ENCODE measurements around the gene USP48. TPM values are rescaled to one million over a fixed set of nuclear protein-coding genes. Genes with fewer than 3 reads are reported as not detected.

The USP48 gene
- total RNA-seq, 4 donors from 2014 or later: 23.5 to 51.9 (median 39.7) TPM

- intact Hi-C loops (cut with DNase I): no loop called here
- DNase-seq: no peak
- H3K4me3 ChIP-seq: no peak overlapping the region
- no peak overlapping the region for H3K27ac ChIP-seq
- H3K27me3 ChIP-seq: peaks cover 0 to 61% (median 0%) of the 10 kb centered on the region in 4 donors
- no peaks in the 10 kb centered on the region for H3K36me3 ChIP-seq
- WGBS, 2 donors: 79 to 96% methylated on average over 2 of the region's 2 CpGs
- no peaks in the 10 kb centered on the region for H3K9me3 ChIP-seq
- H3K4me1 ChIP-seq: peaks cover 12 to 41% (median 13%) of the 10 kb centered on the region in 3 donors
- TF ChIP-seq CTCF (IDR thresholded peaks at IDR 0.05) (no peak), POLR2A (IDR thresholded peaks at IDR 0.05) (no peak)
Measured at GRCh38 chr1:21636029-21636428, 146.9 kb downstream of the USP48 start.

DNA sequence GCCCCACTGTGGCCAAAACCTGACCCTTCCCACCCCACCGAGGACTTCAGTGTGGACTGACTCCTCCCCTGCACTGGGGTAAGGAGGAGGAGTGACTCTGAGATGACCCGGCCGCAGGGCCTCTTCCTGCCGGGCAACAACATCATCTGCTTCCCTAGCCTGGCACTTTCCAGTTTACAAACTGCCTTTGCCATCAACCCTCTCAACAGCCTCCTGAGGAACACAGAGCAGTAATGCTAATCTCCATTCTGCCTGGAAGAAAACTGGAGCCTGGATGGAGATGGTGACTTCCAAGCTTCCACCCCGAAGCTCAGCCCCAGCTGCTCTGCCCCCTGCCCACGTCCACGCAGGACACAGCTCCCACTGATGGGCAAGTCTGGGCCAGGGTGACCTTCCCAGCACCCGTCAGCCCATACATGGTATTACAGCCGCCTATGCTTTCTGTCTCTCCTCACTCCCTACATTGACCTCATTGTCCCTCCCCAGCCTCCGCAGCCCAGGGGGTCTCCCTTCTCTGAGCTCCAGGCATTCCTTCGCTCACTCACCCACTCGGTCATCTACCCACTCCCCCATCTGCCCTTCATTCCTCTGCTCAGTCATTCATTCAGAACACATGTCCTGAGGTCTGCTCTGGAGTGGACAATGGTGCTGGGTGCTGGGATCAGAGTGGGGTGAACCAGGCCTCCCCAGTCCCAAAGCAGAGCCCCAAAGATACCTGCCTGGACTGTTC, 148.0 kb downstream of the USP48 start:
- TF ChIP-seq CTCF (IDR thresholded peaks at IDR 0.05) (no peak), POLR2A (IDR thresholded peaks at IDR 0.05) (no peak)
- no peak overlapping the region for H3K4me3 ChIP-seq
- intact Hi-C loops (cut with DNase I): no loop called here
- peaks cover 12 to 38% (median 13%) of the 10 kb centered on the region in 3 donors for H3K4me1 ChIP-seq
- no peak for DNase-seq
- 76 to 86% methylated on average over 8 to 12 of the region's 12 CpGs for WGBS, 2 donors
- no peaks in the 10 kb centered on the region for H3K36me3 ChIP-seq
- H3K27me3 ChIP-seq: peaks cover 0 to 64% (median 0%) of the 10 kb centered on the region in 4 donors
- H3K27ac ChIP-seq: no peak overlapping the region
- no peaks in the 10 kb centered on the region for H3K9me3 ChIP-seq

GRCh38 chr1:21633992-21634805, 148.8 kb downstream of the USP48 start:
- no peak for DNase-seq
- intact Hi-C loops (cut with DNase I): no loop called here
- H3K4me1 ChIP-seq: peaks cover 6 to 30% (median 9%) of the 10 kb centered on the region in 3 donors
- H3K27me3 ChIP-seq: peaks cover 0 to 65% (median 0%) of the 10 kb centered on the region in 4 donors
- WGBS, 2 donors: 0 to 56% methylated on average over 1 to 8 of the region's 18 CpGs
- no peak overlapping the region for H3K27ac ChIP-seq
- TF ChIP-seq CTCF (IDR thresholded peaks at IDR 0.05): no peak
- no peak for TF ChIP-seq POLR2A (IDR thresholded peaks at IDR 0.05)
- no peaks in the 10 kb centered on the region for H3K9me3 ChIP-seq
- H3K4me3 ChIP-seq: no peak overlapping the region
- H3K36me3 ChIP-seq: no peaks in the 10 kb centered on the region

DNA sequence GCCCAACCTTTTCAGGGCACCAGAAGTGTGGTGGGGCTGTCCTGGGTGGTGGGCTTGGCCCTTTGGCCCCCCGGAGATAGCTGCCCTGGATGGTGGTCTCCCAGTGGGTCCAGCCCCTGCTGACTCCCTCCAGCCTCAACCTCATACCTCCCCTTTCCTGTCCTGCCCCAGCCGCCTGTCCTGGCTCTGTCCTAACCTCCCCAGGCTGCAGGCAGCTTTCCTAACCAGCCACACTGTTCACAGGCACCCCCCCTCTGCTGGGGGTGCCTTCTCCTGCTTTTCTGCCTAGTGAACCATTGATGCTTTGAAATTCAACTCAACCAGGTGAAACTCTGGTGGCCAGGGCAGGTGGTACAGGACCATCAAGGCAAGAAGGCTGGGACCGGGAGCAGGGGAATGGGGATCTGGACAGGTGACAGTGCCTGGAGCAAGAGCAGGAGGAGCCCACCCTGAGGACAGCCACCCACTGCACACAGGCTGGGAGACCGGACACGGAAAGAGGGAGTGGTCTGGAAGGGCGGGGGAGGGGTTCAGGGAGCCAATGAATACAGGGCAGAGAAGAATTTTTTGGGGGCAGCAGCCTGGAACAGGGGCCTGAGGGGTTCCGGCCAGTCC, 149.7 kb downstream of the USP48 start:
- intact Hi-C loops (cut with DNase I): no loop called here
- H3K4me3 ChIP-seq: no peak overlapping the region
- no peak overlapping the region for H3K27ac ChIP-seq
- H3K27me3 ChIP-seq: peaks cover 0 to 71% (median 0%) of the 10 kb centered on the region in 4 donors
- H3K4me1 ChIP-seq: peaks cover 0 to 21% (median under 1%) of the 10 kb centered on the region in 3 donors
- 74 to 86% methylated on average over 3 to 7 of the region's 7 CpGs for WGBS, 2 donors
- no peaks in the 10 kb centered on the region for H3K36me3 ChIP-seq
- H3K9me3 ChIP-seq: no peaks in the 10 kb centered on the region
- no peak for TF ChIP-seq CTCF (IDR thresholded peaks at IDR 0.05)
- TF ChIP-seq POLR2A (IDR thresholded peaks at IDR 0.05): no peak
- DNase-seq: no peak

All from esophagus squamous epithelium (tissue), 5 donors.